ENCODE results near the gene ZNF516. TPM values are rescaled to one million over a fixed set of nuclear protein-coding genes. Genes with fewer than 3 reads are reported as not detected.

Gene ZNF516
- total RNA-seq, result 9.4 and 12.2 TPM in 2 replicates

GRCh38 chr18:76495006-76495370 lies at the start of gene ZNF516:
TSS of gene ZNF516 (minus strand) at chr18:76495242. CDS start at chr18:76443054, 52,188 bp downstream.

Data from endothelial cell of coronary artery (primary cell).